ENCODE results near the gene CUL4A.

DNA sequence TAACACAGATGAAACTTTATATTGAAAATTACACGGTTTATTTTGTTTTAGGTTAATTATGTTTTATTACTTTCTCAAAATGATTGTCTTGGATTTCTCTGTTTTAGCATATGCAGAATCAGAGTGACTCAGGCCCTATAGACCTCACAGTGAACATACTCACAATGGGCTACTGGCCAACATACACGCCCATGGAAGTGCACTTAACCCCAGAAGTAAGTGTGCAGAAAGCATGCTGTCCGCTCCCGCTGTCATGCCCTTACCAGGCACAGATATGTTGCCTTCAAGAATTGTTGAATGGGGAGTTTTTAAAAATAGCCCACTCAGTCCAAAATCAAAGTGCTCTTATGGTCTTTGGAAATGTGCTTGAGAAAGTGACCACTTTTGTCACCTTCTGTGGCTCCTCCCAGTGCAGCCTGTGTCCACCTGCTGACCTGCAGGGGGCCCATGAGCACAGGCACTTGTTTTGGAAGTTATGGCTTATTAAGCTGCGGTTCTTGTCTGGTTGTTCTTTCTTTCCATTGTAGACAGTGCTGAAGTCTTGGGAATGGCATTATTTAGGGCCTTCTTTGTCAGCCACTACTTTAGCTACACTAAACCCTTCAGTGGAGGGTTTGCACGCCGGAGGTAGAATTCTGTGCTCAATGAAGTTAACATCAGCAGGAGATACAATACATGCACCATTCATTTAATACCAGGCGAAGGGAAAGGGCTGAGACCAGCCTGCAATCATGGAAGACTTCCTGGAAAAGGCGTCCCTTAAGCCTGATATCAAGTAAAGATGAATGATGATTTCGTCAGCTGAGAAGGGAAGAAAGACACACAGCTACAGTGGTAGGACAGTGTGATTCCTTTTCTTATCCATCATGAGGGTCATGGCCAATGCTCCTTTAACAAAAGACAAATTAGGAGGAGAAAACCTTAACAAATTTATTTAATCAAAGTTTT is 36.7 kb downstream of the CUL4A start:
- TF ChIP-seq, protein P1, sequence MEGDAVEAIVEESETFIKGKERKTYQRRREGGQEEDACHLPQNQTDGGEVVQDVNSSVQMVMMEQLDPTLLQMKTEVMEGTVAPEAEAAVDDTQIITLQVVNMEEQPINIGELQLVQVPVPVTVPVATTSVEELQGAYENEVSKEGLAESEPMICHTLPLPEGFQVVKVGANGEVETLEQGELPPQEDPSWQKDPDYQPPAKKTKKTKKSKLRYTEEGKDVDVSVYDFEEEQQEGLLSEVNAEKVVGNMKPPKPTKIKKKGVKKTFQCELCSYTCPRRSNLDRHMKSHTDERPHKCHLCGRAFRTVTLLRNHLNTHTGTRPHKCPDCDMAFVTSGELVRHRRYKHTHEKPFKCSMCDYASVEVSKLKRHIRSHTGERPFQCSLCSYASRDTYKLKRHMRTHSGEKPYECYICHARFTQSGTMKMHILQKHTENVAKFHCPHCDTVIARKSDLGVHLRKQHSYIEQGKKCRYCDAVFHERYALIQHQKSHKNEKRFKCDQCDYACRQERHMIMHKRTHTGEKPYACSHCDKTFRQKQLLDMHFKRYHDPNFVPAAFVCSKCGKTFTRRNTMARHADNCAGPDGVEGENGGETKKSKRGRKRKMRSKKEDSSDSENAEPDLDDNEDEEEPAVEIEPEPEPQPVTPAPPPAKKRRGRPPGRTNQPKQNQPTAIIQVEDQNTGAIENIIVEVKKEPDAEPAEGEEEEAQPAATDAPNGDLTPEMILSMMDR (IDR thresholded peaks at IDR 0.05; ENCODE audit: low read length), result peak; percentile 31
- no peak for TF ChIP-seq EZH2 (optimal IDR thresholded peaks at IDR 0.05; ENCODE audit: low read depth, low read length)

All from MM.1S (cell line).